Measurements from ENCODE around the gene STAT5A. TPM values are rescaled to one million over a fixed set of nuclear protein-coding genes. Genes with fewer than 3 reads are reported as not detected.

The STAT5A gene
- polyA plus RNA-seq, 1 donor (not counting 4 experiments of a cell fraction or from before 2014, with no cell fraction given) = 0.51 TPM

DNA sequence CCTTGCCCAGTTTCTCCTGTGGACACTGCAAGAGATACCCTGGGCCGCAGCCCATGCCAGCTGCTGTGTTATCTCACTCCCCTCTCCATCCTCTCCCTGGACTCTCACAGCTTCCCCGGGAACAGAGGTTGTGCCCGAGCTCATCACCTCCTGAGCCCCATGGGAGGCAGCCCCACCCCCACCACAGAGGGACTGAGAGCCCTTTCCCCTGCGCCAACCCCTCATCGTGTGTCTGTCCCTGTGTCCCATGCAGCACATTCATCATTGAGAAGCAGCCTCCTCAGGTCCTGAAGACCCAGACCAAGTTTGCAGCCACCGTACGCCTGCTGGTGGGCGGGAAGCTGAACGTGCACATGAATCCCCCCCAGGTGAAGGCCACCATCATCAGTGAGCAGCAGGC is 12.7 kb downstream of the STAT5A start:
- dilution Hi-C loops (cut with MboI; ENCODE audit: extremely low pct_ligation_motif_present, low sequenced_read_pairs) = loop anchor here (25.0 kb wide), 1 partner anchor 211 kb away; no protein-coding TSS in a partner anchor
- Histone ChIP-seq H3K36me3 (ENCODE audit: control insufficient read depth in 2 of 2, extremely low read depth in 1 of 2, insufficient read depth in 2 of 2, low read length in 2 of 2) (no peaks in the 10 kb centered on the region), H3K9me3 (ENCODE audit: control insufficient read depth, low read depth, low read length) (no peaks in the 10 kb centered on the region), H3K9me1 (ENCODE audit: control insufficient read depth, extremely low read depth, insufficient read depth, low read length) (no peaks in the 10 kb centered on the region), H3K4me2 (ENCODE audit: control insufficient read depth, extremely low read depth, insufficient read depth, low read depth, low read length) (no peak overlapping the region), H2AFZ (ENCODE audit: control insufficient read depth, low read length) (no peak overlapping the region), H3K27ac (ENCODE audit: control insufficient read depth, insufficient read depth, low read length) (no peak overlapping the region), H3K4me1 (ENCODE audit: control insufficient read depth, extremely low read depth, insufficient read depth, low read length) (no peaks in the 10 kb centered on the region), H3K9ac (ENCODE audit: control insufficient read depth, extremely low read depth, insufficient read depth, low read length) (no peak overlapping the region), H3K27me3 (ENCODE audit: control insufficient read depth, extremely low read depth, insufficient read depth, low read length) (no peaks in the 10 kb centered on the region), H3K4me3 (ENCODE audit: control insufficient read depth in 2 of 3, extremely low read depth in 1 of 3, insufficient read depth in 2 of 3, low read depth in 1 of 3, low read length in 3 of 3) (no peak overlapping the region), H3K79me2 (ENCODE audit: control insufficient read depth, insufficient read depth, low read length) (no peaks in the 10 kb centered on the region), H4K20me1 (ENCODE audit: control insufficient read depth, extremely low read depth, insufficient read depth, low read length) (no peaks in the 10 kb centered on the region)
- DNase-seq (ENCODE audit: low read depth, low spot score) (no peak), FAIRE-seq (no peak)
- no peak for TF ChIP-seq EZH2 (IDR thresholded peaks at IDR 0.05; ENCODE audit: low read length)
- TF ChIP-seq, protein P1, sequence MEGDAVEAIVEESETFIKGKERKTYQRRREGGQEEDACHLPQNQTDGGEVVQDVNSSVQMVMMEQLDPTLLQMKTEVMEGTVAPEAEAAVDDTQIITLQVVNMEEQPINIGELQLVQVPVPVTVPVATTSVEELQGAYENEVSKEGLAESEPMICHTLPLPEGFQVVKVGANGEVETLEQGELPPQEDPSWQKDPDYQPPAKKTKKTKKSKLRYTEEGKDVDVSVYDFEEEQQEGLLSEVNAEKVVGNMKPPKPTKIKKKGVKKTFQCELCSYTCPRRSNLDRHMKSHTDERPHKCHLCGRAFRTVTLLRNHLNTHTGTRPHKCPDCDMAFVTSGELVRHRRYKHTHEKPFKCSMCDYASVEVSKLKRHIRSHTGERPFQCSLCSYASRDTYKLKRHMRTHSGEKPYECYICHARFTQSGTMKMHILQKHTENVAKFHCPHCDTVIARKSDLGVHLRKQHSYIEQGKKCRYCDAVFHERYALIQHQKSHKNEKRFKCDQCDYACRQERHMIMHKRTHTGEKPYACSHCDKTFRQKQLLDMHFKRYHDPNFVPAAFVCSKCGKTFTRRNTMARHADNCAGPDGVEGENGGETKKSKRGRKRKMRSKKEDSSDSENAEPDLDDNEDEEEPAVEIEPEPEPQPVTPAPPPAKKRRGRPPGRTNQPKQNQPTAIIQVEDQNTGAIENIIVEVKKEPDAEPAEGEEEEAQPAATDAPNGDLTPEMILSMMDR (optimal IDR thresholded peaks at IDR 0.05 in 1 of 3, IDR thresholded peaks at IDR 0.05 in 1 of 3, conservative IDR thresholded peaks at IDR 0.05 in 1 of 3; ENCODE audit: extremely low read depth in 1 of 3, insufficient read depth in 2 of 3, low read length in 3 of 3) = no peak

DNA sequence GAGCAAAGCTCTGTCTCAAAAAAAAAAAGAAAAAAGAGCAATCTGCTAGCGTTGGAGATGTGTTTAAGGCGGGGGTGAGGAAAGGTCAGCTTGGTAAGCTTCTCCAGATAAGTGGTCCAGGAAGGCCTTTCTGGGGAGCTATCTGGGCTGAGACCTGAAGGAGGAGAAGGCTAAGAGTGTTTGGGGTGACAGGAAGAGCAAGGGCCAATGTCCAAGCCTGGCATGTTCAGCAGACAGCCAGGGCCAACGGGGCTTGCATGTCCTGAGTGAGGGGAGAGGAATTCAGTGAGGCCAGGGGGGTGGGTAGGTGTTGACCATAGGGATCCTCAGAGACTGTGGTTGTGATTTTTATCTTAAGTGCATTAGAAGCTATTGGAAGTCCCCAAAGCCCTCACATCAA is 15.4 kb downstream of the STAT5A start:
- FAIRE-seq (no peak), DNase-seq (ENCODE audit: low read depth, low spot score) (no peak)
- Histone ChIP-seq H2AFZ (ENCODE audit: control insufficient read depth, low read length) (no peak overlapping the region), H3K9me1 (ENCODE audit: control insufficient read depth, extremely low read depth, insufficient read depth, low read length) (no peaks in the 10 kb centered on the region), H3K9me3 (ENCODE audit: control insufficient read depth, low read depth, low read length) (no peaks in the 10 kb centered on the region), H3K27ac (ENCODE audit: control insufficient read depth, insufficient read depth, low read length) (no peak overlapping the region), H4K20me1 (ENCODE audit: control insufficient read depth, extremely low read depth, insufficient read depth, low read length) (no peaks in the 10 kb centered on the region), H3K27me3 (ENCODE audit: control insufficient read depth, extremely low read depth, insufficient read depth, low read length) (peaks cover 7% of the 10 kb centered on the region), H3K4me2 (ENCODE audit: control insufficient read depth, extremely low read depth, insufficient read depth, low read depth, low read length) (no peak overlapping the region), H3K36me3 (ENCODE audit: control insufficient read depth in 2 of 2, extremely low read depth in 1 of 2, insufficient read depth in 2 of 2, low read length in 2 of 2) (no peaks in the 10 kb centered on the region), H3K4me1 (ENCODE audit: control insufficient read depth, extremely low read depth, insufficient read depth, low read length) (no peaks in the 10 kb centered on the region), H3K9ac (ENCODE audit: control insufficient read depth, extremely low read depth, insufficient read depth, low read length) (no peak overlapping the region), H3K79me2 (ENCODE audit: control insufficient read depth, insufficient read depth, low read length) (no peaks in the 10 kb centered on the region), H3K4me3 (ENCODE audit: control insufficient read depth in 2 of 3, extremely low read depth in 1 of 3, insufficient read depth in 2 of 3, low read depth in 1 of 3, low read length in 3 of 3) (no peak overlapping the region)
- TF ChIP-seq, protein P1 (optimal IDR thresholded peaks at IDR 0.05 in 1 of 3, IDR thresholded peaks at IDR 0.05 in 1 of 3, conservative IDR thresholded peaks at IDR 0.05 in 1 of 3; ENCODE audit: extremely low read depth in 1 of 3, insufficient read depth in 2 of 3, low read length in 3 of 3) = no peak
- dilution Hi-C loops (cut with MboI; ENCODE audit: extremely low pct_ligation_motif_present, low sequenced_read_pairs) = loop anchor here (25.0 kb wide), 1 partner anchor 209 kb away; no protein-coding TSS in a partner anchor
